ENCODE data around the gene PSTK.

Gene PSTK

DNA sequence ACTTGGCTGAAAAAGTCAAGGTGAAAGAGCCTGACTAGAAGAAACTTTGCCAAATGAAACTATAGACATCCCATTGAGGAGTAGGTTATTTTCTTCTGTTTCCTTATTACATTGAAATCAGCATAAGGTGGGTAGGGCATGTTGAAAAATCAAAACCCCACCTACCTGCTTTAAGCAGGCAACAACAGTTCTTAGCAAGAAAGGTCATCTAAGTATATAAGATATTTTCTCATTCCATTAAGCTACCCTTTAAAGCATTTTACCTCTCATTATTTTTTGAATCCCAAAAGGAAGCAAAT lies 59.4 kb downstream of the PSTK start:
- Histone ChIP-seq H3K27ac (ENCODE audit: low read length) (no peak overlapping the region), H3K4me1 (ENCODE audit: control insufficient read depth, insufficient read depth, low read length) (no peaks in the 10 kb centered on the region), H3K9me3 (ENCODE audit: control insufficient read depth, insufficient read depth, low read length) (no peaks in the 10 kb centered on the region), H3K36me3 (ENCODE audit: control insufficient read depth, insufficient read depth, low read length) (no peaks in the 10 kb centered on the region), H3K4me3 (ENCODE audit: low read length) (no peak overlapping the region), H3K27me3 (ENCODE audit: control insufficient read depth, insufficient read depth, low read length) (no peaks in the 10 kb centered on the region)
- no peak for DNase-seq (ENCODE audit: low read depth, low spot score)

Data from iPS DF 6.9 (cell line).